HUES64 (cell line): ENCODE results near the gene SLC39A9.

Experiments
- H3K27ac ChIP-seq: 2 replicates; pipeline ENCODE4 v1.7.0; 2013; ENCODE audit warnings: low read depth, low read length, inconsistent platforms
- H3K27me3 ChIP-seq: 2 replicates; pipeline ENCODE4 v1.6.1; 2013; ENCODE audit warnings: mild to moderate bottlenecking, low read length; ENCODE audit not compliant: insufficient read depth
- H3K36me3 ChIP-seq: 2 replicates; pipeline ENCODE4 v1.6.1; 2013; ENCODE audit warnings: mild to moderate bottlenecking, low read length; ENCODE audit not compliant: insufficient read depth
- H3K4me1 ChIP-seq: 2 replicates; pipeline ENCODE4 v1.6.1; 2013; ENCODE audit warnings: mild to moderate bottlenecking, low read length, moderate library complexity; ENCODE audit not compliant: insufficient read depth
- H3K4me3 ChIP-seq: 2 replicates; pipeline ENCODE4 v1.5.1; 2013; ENCODE audit warnings: mild to moderate bottlenecking, low read length, moderate library complexity
- H3K9ac ChIP-seq: 2 replicates; pipeline ENCODE4 v1.6.1; 2013; ENCODE audit warnings: mild to moderate bottlenecking, low read depth, low read length
- H3K9me3 ChIP-seq: 2 replicates; pipeline ENCODE4 v1.6.1; 2013; ENCODE audit warnings: low read depth, low read length; ENCODE audit not compliant: insufficient read depth
- WGBS: fragments of 150-250, 120-280 bp; methylation state at CpG from one replicate; pipeline ENCODE4 v1.1.7; 2013; ENCODE audit warnings: missing lambda C conversion rate; 5-methylcytosine and 5-hydroxymethylcytosine counted together

Gene SLC39A9

GRCh38 chr14:69357544-69358200 is 40.8 kb upstream of the SLC39A9 start:
- H3K27me3 ChIP-seq = no peaks in the 10 kb centered on the region
- H3K27ac ChIP-seq = no peak overlapping the region
- no peak overlapping the region for H3K9ac ChIP-seq
- WGBS = 83% methylated on average over 7 of the region's 7 CpGs
- H3K4me3 ChIP-seq = no peak overlapping the region
- no peaks in the 10 kb centered on the region for H3K36me3 ChIP-seq
- H3K4me1 ChIP-seq = no peaks in the 10 kb centered on the region
- H3K9me3 ChIP-seq = no peaks in the 10 kb centered on the region

- H3K9ac ChIP-seq = no peak overlapping the region
- 87% methylated on average over 12 of the region's 12 CpGs for WGBS
- H3K27me3 ChIP-seq = no peaks in the 10 kb centered on the region
- no peaks in the 10 kb centered on the region for H3K4me1 ChIP-seq
- no peaks in the 10 kb centered on the region for H3K36me3 ChIP-seq
- no peak overlapping the region for H3K27ac ChIP-seq
- H3K9me3 ChIP-seq = no peaks in the 10 kb centered on the region
- H3K4me3 ChIP-seq = no peak overlapping the region
Observed at GRCh38 chr14:69358233-69358963, 40.1 kb upstream of the SLC39A9 start.

- Histone ChIP-seq H3K27ac (no peak overlapping the region), H3K9ac (no peak overlapping the region), H3K27me3 (no peaks in the 10 kb centered on the region), H3K4me1 (no peaks in the 10 kb centered on the region), H3K36me3 (no peaks in the 10 kb centered on the region), H3K4me3 (no peak overlapping the region), H3K9me3 (no peaks in the 10 kb centered on the region)
- 88% methylated on average over 3 of the region's 3 CpGs for WGBS
Observed at GRCh38 chr14:69358966-69359365, 39.5 kb upstream of the SLC39A9 start.

- WGBS = 89% methylated on average over 7 of the region's 7 CpGs
- Histone ChIP-seq H3K4me1 (no peaks in the 10 kb centered on the region), H3K27ac (no peak overlapping the region), H3K36me3 (no peaks in the 10 kb centered on the region), H3K9ac (no peak overlapping the region), H3K9me3 (no peaks in the 10 kb centered on the region), H3K27me3 (no peaks in the 10 kb centered on the region), H3K4me3 (no peak overlapping the region)
Observed at GRCh38 chr14:69360438-69361108, 37.9 kb upstream of the SLC39A9 start.

GRCh38 chr14:69363055-69363454 is 35.4 kb upstream of the SLC39A9 start:
- H3K4me3 ChIP-seq = no peak overlapping the region
- H3K9ac ChIP-seq = no peak overlapping the region
- H3K27me3 ChIP-seq = no peaks in the 10 kb centered on the region
- no peaks in the 10 kb centered on the region for H3K9me3 ChIP-seq
- no peak overlapping the region for H3K27ac ChIP-seq
- no peaks in the 10 kb centered on the region for H3K36me3 ChIP-seq
- no peaks in the 10 kb centered on the region for H3K4me1 ChIP-seq
- 54% methylated on average over 9 of the region's 9 CpGs for WGBS

- no peaks in the 10 kb centered on the region for H3K36me3 ChIP-seq
- no peak overlapping the region for H3K4me3 ChIP-seq
- 89% methylated on average over 4 of the region's 4 CpGs for WGBS
- H3K4me1 ChIP-seq = no peaks in the 10 kb centered on the region
- no peak overlapping the region for H3K9ac ChIP-seq
- no peak overlapping the region for H3K27ac ChIP-seq
- no peaks in the 10 kb centered on the region for H3K9me3 ChIP-seq
- no peaks in the 10 kb centered on the region for H3K27me3 ChIP-seq
Observed at GRCh38 chr14:69363964-69364363, 34.5 kb upstream of the SLC39A9 start.

GRCh38 chr14:69364378-69364777 is 34.1 kb upstream of the SLC39A9 start:
- H3K27me3 ChIP-seq = no peaks in the 10 kb centered on the region
- no peak overlapping the region for H3K9ac ChIP-seq
- no peaks in the 10 kb centered on the region for H3K9me3 ChIP-seq
- no peak overlapping the region for H3K4me3 ChIP-seq
- H3K4me1 ChIP-seq = no peaks in the 10 kb centered on the region
- no peaks in the 10 kb centered on the region for H3K36me3 ChIP-seq
- no peak overlapping the region for H3K27ac ChIP-seq
- 90% methylated on average over 2 of the region's 2 CpGs for WGBS

GRCh38 chr14:69366069-69366468 is 32.4 kb upstream of the SLC39A9 start:
- H3K36me3 ChIP-seq = no peaks in the 10 kb centered on the region
- H3K4me1 ChIP-seq = 0 out of 2 replicates have a peak, but pooled peaks cover 8% of the 10 kb centered on the region
- H3K9me3 ChIP-seq = no peaks in the 10 kb centered on the region
- no peak overlapping the region for H3K27ac ChIP-seq
- H3K4me3 ChIP-seq = no peak overlapping the region
- 72% methylated on average over 3 of the region's 3 CpGs for WGBS
- H3K9ac ChIP-seq = no peak overlapping the region
- no peaks in the 10 kb centered on the region for H3K27me3 ChIP-seq

GRCh38 chr14:69366761-69367160 is 31.7 kb upstream of the SLC39A9 start:
- no peaks in the 10 kb centered on the region for H3K27me3 ChIP-seq
- H3K4me3 ChIP-seq = no peak overlapping the region
- H3K36me3 ChIP-seq = no peaks in the 10 kb centered on the region
- H3K9me3 ChIP-seq = no peaks in the 10 kb centered on the region
- no peak overlapping the region for H3K9ac ChIP-seq
- WGBS = 94% methylated on average over 4 of the region's 4 CpGs
- no peak overlapping the region for H3K27ac ChIP-seq
- H3K4me1 ChIP-seq = 0 out of 2 replicates have a peak, but pooled peaks cover 8% of the 10 kb centered on the region

- WGBS = 95% methylated on average over 1 of the region's 1 CpG
Observed at GRCh38 chr14:69368381-69368780, 30.1 kb upstream of the SLC39A9 start.

GRCh38 chr14:69370061-69370460 is 28.4 kb upstream of the SLC39A9 start:
- Histone ChIP-seq H3K36me3 (peaks cover 11% of the 10 kb centered on the region), H3K4me1 (0 out of 2 replicates have a peak, but pooled peaks cover 8% of the 10 kb centered on the region), H3K9ac (no peak overlapping the region), H3K27ac (no peak overlapping the region), H3K4me3 (no peak overlapping the region), H3K27me3 (no peaks in the 10 kb centered on the region), H3K9me3 (no peaks in the 10 kb centered on the region)
- 54% methylated on average over 5 of the region's 5 CpGs for whole genome bisulfite sequencing

More at GRCh38 chr14:69368381-69368780, 30.1 kb upstream of the SLC39A9 start:
- Histone ChIP-seq H3K36me3 (peaks cover 8% of the 10 kb centered on the region; the same call in 1 of the 2 replicates), H3K4me1 (0 out of 2 replicates have a peak, but pooled peaks cover 8% of the 10 kb centered on the region), H3K27me3 (no peaks in the 10 kb centered on the region), H3K27ac (no peak overlapping the region), H3K9ac (no peak overlapping the region), H3K4me3 (no peak overlapping the region), H3K9me3 (no peaks in the 10 kb centered on the region)
